HEK293T (cell line): ENCODE data around the gene SLC9A9.

Source experiments
- CTCF ChIA-PET: fragments of 350-600 bp; formaldehyde crosslinking; extraction: SDS; loops from one replicate; lab custom pipeline; 2021; ENCODE audit warnings: antibody characterized with exemption, inconsistent platforms; lab: Yijun Ruan, JAX
- POLR2A ChIA-PET: fragments of 350-600 bp; formaldehyde crosslinking; extraction: SDS; loops from one replicate; lab custom pipeline; 2020; ENCODE audit warnings: antibody characterized with exemption, inconsistent platforms; lab: Yijun Ruan, JAX
- DNase-seq: peaks from one replicate; pipeline ENCODE4 v3.0.0; 2012; ENCODE audit warnings: mixed read lengths; ENCODE audit errors: extremely low spot score
- ARNT ChIP-seq: fragments of 450-650 bp; IDR thresholded peaks from 2 replicates; pipeline ENCODE4 v1.6.1; 2017; ENCODE audit warnings: mild to moderate bottlenecking
- BHLHE40 ChIP-seq: fragments of 450-650 bp; IDR thresholded peaks from 2 replicates; pipeline ENCODE4 v1.6.1; 2016; ENCODE audit warnings: mild to moderate bottlenecking, moderate library complexity, borderline replicate concordance
- CTBP1 ChIP-seq: fragments of 450-650 bp; IDR thresholded peaks from 2 replicates; pipeline ENCODE4 v1.6.1; 2016; ENCODE audit warnings: borderline replicate concordance
- ELF4 ChIP-seq: fragments of 450-650 bp; IDR thresholded peaks from 2 replicates; pipeline ENCODE4 v1.6.1; 2017; ENCODE audit warnings: antibody characterized with exemption
- FOXA1 ChIP-seq: fragments of 450-650 bp; IDR thresholded peaks from 2 replicates; pipeline ENCODE4 v1.6.1; 2016; ENCODE audit warnings: mild to moderate bottlenecking
- FOXK2 ChIP-seq: fragments of 450-650 bp; IDR thresholded peaks from 2 replicates; pipeline ENCODE4 v1.6.1; 2016; ENCODE audit warnings: mild to moderate bottlenecking
- FOXM1 ChIP-seq: fragments of 450-650 bp; IDR thresholded peaks from 2 replicates; pipeline ENCODE4 v1.6.1; 2017; ENCODE audit warnings: mild to moderate bottlenecking, borderline replicate concordance
- HDGF ChIP-seq: fragments of 450-650 bp; IDR thresholded peaks from 2 replicates; pipeline ENCODE4 v1.6.1; 2017; ENCODE audit warnings: antibody characterized with exemption, borderline replicate concordance
- L3MBTL2 ChIP-seq: fragments of 450-650 bp; conservative IDR thresholded peaks from 2 replicates; pipeline ENCODE4 v1.6.1; 2016; ENCODE audit warnings: mild to moderate bottlenecking
- LEF1 ChIP-seq: fragments of 450-650 bp; IDR thresholded peaks from 2 replicates; pipeline ENCODE4 v1.6.1; 2017; ENCODE audit warnings: mild to moderate bottlenecking, borderline replicate concordance
- NFRKB ChIP-seq: fragments of 450-650 bp; IDR thresholded peaks from 2 replicates; pipeline ENCODE4 v1.6.1; 2016; ENCODE audit warnings: mild to moderate bottlenecking, moderate library complexity
- PKNOX1 ChIP-seq: fragments of 450-650 bp; IDR thresholded peaks from 2 replicates; pipeline ENCODE4 v1.6.1; 2016
- SP1 ChIP-seq: fragments of 450-650 bp; IDR thresholded peaks from 2 replicates; pipeline ENCODE4 v1.6.1; 2017
- SUZ12 ChIP-seq: fragments of 450-650 bp; IDR thresholded peaks from 2 replicates; pipeline ENCODE4 v1.6.1; 2016; ENCODE audit warnings: mild to moderate bottlenecking
- TARDBP ChIP-seq: fragments of 450-650 bp; IDR thresholded peaks from 2 replicates; pipeline ENCODE4 v1.6.1; 2016
- ZNF384 ChIP-seq: fragments of 450-650 bp; IDR thresholded peaks from 2 replicates; pipeline ENCODE4 v1.6.1; 2016

SLC9A9 gene

GRCh38 chr3:143849854-143850549 is 1.7 kb upstream of the SLC9A9 start:
- no peak for DNase-seq
- POLR2A ChIA-PET: interaction anchor here (1.1 kb wide), 1 partner anchor 121 kb away, joined by 4 read pairs; the partner anchor contains the start of gene DIPK2A
- CTCF ChIA-PET: no interaction called here
- TF ChIP-seq PKNOX1: no peak
- no peak for TF ChIP-seq FOXM1
- no peak for TF ChIP-seq SP1
- TF ChIP-seq ZNF384: no peak

GRCh38 chr3:143848704-143849103 is 436 bp upstream of the SLC9A9 start:
- CTCF ChIA-PET: interaction anchor here (0.6 kb wide), 1 partner anchor 28 kb away, joined by 4 read pairs; no protein-coding TSS in a partner anchor
- POLR2A ChIA-PET: no interaction called here
- DNase-seq: no peak
- TF ChIP-seq LEF1: no peak
- TF ChIP-seq NFRKB: no peak
- no peak for TF ChIP-seq BHLHE40
- TF ChIP-seq FOXA1: no peak
- no peak for TF ChIP-seq HDGF
- no peak for TF ChIP-seq SUZ12
- TF ChIP-seq ZNF384: no peak
- no peak for TF ChIP-seq TARDBP
- TF ChIP-seq CTBP1: no peak
- TF ChIP-seq ARNT: no peak
- TF ChIP-seq PKNOX1: no peak
- TF ChIP-seq FOXK2: no peak
- no peak for TF ChIP-seq L3MBTL2

GRCh38 chr3:143843587-143843986 is 4.7 kb downstream of the SLC9A9 start:
- POLR2A ChIA-PET: no interaction called here
- CTCF ChIA-PET: no interaction called here
- DNase-seq: no peak
- TF ChIP-seq CTBP1: no peak
- TF ChIP-seq PKNOX1: peak; percentile 63; the same call in 1 of the 2 replicates
- no peak for TF ChIP-seq ARNT

DNA sequence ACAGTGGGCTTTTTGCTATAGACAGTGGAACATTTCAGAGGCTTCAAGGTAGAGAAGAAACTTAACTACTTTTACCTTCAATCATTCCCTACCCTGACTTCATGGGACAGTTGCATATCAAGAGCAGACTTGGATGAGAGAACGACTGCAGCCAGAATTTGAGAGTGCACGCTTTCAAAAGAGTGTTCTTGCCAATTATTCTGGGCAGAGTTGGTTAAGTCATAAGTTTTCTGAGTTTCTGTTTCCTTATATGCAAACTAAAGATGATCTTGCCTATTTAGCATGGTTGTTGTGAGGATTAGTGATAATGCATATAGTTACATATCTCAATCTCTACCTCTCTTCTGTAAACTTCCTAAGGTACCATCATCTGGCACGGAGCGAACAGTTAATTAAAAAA is 7.6 kb downstream of the SLC9A9 start:
- no peak for TF ChIP-seq NFRKB
- no peak for TF ChIP-seq TARDBP
- TF ChIP-seq FOXA1: no peak
- ChIA-PET POLR2A (no interaction called here), CTCF (no interaction called here)
- no peak for DNase-seq

GRCh38 chr3:143839980-143840379 is 8.3 kb downstream of the SLC9A9 start:
- POLR2A ChIA-PET: no interaction called here
- TF ChIP-seq FOXK2: no peak
- no peak for TF ChIP-seq SUZ12
- TF ChIP-seq PKNOX1: no peak
- TF ChIP-seq L3MBTL2: no peak
- TF ChIP-seq ZNF384: no peak
- no peak for TF ChIP-seq FOXM1
- no peak for TF ChIP-seq TARDBP
- no peak for TF ChIP-seq ARNT
- TF ChIP-seq LEF1: no peak
- TF ChIP-seq ELF4: no peak
- TF ChIP-seq FOXA1: no peak
- no peak for TF ChIP-seq CTBP1
- CTCF ChIA-PET: no interaction called here
- DNase-seq: no peak

- TF ChIP-seq FOXK2 (no peak), NFRKB (no peak), CTBP1 (no peak), BHLHE40 (no peak), FOXM1 (no peak), ZNF384 (no peak), ARNT (no peak), HDGF (no peak), TARDBP (no peak), PKNOX1 (no peak)
- ChIA-PET CTCF (no interaction called here), POLR2A (no interaction called here)
- no peak for DNase-seq
These were observed 11.2 kb downstream of the SLC9A9 start for GRCh38 chr3:143837076-143837475.
